ENCODE measurements around the gene SUSD1. TPM values are rescaled to one million over a fixed set of nuclear protein-coding genes. Genes with fewer than 3 reads are reported as not detected.

SUSD1 gene
- total RNA-seq, 1 experiment from 2014 or later = 8.1 TPM

GRCh38 chr9:112009656-112010055, 165.4 kb downstream of the SUSD1 start:
- no peak overlapping the region for H3K4ac ChIP-seq (ENCODE audit: low read depth, low read length)
- no CpG with 5 or more reads among the region's 3 CpGs for WGBS (ENCODE audit: extremely low coverage, insufficient read length, low lambda C conversion rate)
- H2BK15ac ChIP-seq (ENCODE audit: low read depth, low read length) = no peak overlapping the region
- H2BK5ac ChIP-seq (ENCODE audit: insufficient read length, low read length) = no peak overlapping the region
- no peak overlapping the region for H2BK120ac ChIP-seq (ENCODE audit: low read depth, low read length, poor library complexity, severe bottlenecking)
- no peaks in the 10 kb centered on the region for H3K9me3 ChIP-seq (ENCODE audit: control insufficient read depth, low read depth, low read length)
- peaks cover 6 to 13% of the 10 kb centered on the region in 2 experiments for H3K4me1 Mint-ChIP-seq
- no peak overlapping the region for H2BK20ac ChIP-seq (ENCODE audit: low read depth, low read length, poor library complexity, severe bottlenecking)
- H3K14ac ChIP-seq (ENCODE audit: insufficient read depth, low read length) = no peak overlapping the region
- no peaks in the 10 kb centered on the region for H3K79me1 ChIP-seq (ENCODE audit: insufficient read depth, low read depth, low read length, poor library complexity, severe bottlenecking)
- no peak overlapping the region for H2AK5ac ChIP-seq (ENCODE audit: insufficient read length, low read length)
- H2AFZ ChIP-seq (ENCODE audit: low read length) = no peak overlapping the region
- no peak overlapping the region for H3K4me3 Mint-ChIP-seq
- H3K27ac Mint-ChIP-seq = no peak overlapping the region
- H3K23ac ChIP-seq (ENCODE audit: insufficient read length, low read depth, low read length) = no peak overlapping the region
- H3T11ph ChIP-seq (ENCODE audit: low read length) = no peak overlapping the region
- no peaks in the 10 kb centered on the region for H4K20me1 ChIP-seq (ENCODE audit: control insufficient read depth, insufficient read depth, insufficient read length)
- no peak overlapping the region for H4K91ac ChIP-seq (ENCODE audit: insufficient read length, low read depth, low read length)
- no peak overlapping the region for H3K18ac ChIP-seq (ENCODE audit: insufficient read length, low read depth, low read length)
- no peak for TF ChIP-seq CTCF (conservative IDR thresholded peaks at IDR 0.05)
- no peaks in the 10 kb centered on the region for H3K4me1 ChIP-seq (ENCODE audit: insufficient read depth, low read length)
- H3K27ac ChIP-seq (ENCODE audit: insufficient read length, low read depth, low read length) = no peak overlapping the region
- H3K79me2 ChIP-seq (ENCODE audit: insufficient read depth, low read length) = no peaks in the 10 kb centered on the region
- H3K36me3 Mint-ChIP-seq (ENCODE audit: insufficient read depth in 1 of 3, low read depth in 3 of 3) = no peaks in the 10 kb centered on the region
- H3K56ac ChIP-seq (ENCODE audit: insufficient read length, low read depth, low read length) = no peak overlapping the region
- H4K8ac ChIP-seq (replicated peaks; ENCODE audit: insufficient read length, low read depth, low read length) = no peak overlapping the region
- no peaks in the 10 kb centered on the region for H3K9me3 Mint-ChIP-seq
- no peaks in the 10 kb centered on the region for H3K27me3 ChIP-seq (ENCODE audit: insufficient read depth, low read length)
- H3K4me2 ChIP-seq (ENCODE audit: insufficient read depth, insufficient read length, low read length) = no peak overlapping the region
- no peak overlapping the region for H3K9ac ChIP-seq (ENCODE audit: extremely low read depth, insufficient read length, low read length)
- H3K27me3 Mint-ChIP-seq (ENCODE audit: low read depth) = no peaks in the 10 kb centered on the region
- no peaks in the 10 kb centered on the region for H3K23me2 ChIP-seq (ENCODE audit: insufficient read length, low read depth, low read length, poor library complexity, severe bottlenecking)
- DNase-seq = no peak
- no peak overlapping the region for H4K5ac ChIP-seq (ENCODE audit: insufficient read length, low read depth, low read length)
- H2BK12ac ChIP-seq (ENCODE audit: insufficient read length, low read depth, low read length) = no peak overlapping the region
